ENCODE measurements around the gene TRMT2B.

DNA sequence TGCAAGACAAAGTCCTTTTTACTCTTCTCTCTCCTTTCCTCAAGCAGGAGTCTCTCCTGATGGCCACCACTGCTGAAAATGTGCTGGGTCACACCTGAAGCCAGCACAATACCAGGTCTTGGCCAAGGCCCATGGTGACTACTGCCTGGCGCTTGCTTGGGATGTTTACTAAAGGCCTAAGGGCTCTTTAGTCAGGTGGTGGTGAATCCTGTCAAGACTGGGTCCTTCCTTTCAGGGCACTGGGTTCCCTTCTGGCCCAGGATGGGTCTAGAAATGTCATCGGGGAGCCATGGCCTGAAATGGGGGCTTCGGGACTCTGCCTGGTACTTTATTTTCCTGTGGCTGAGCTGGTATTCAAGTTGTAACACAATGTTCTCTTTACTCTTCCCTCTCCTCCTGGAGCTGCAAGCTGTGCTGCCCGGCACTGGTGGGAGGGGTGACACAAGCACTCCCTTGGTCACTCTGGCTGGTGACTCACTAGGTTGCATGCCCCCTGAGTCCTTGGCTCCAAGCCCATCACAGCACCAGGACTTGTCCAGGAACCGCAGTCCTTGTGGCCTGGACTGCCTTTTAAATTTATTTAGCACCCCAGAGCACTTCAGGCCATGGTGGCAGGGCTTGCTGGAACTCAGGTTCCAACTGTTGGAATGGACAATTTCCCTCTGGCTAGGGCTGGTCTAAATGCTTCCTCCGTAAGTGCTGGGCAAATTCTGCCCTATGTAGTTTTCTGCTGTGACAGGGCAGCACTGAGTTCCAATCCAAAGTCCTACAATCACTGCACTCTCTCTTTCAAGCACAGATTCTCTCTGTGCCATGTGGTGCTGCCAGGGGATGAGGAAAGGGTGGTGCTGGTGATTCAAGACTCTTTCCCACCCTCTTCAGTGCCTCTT lies 71.1 kb downstream of the TRMT2B start:
- TF ChIP-seq, protein P1, sequence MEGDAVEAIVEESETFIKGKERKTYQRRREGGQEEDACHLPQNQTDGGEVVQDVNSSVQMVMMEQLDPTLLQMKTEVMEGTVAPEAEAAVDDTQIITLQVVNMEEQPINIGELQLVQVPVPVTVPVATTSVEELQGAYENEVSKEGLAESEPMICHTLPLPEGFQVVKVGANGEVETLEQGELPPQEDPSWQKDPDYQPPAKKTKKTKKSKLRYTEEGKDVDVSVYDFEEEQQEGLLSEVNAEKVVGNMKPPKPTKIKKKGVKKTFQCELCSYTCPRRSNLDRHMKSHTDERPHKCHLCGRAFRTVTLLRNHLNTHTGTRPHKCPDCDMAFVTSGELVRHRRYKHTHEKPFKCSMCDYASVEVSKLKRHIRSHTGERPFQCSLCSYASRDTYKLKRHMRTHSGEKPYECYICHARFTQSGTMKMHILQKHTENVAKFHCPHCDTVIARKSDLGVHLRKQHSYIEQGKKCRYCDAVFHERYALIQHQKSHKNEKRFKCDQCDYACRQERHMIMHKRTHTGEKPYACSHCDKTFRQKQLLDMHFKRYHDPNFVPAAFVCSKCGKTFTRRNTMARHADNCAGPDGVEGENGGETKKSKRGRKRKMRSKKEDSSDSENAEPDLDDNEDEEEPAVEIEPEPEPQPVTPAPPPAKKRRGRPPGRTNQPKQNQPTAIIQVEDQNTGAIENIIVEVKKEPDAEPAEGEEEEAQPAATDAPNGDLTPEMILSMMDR (IDR thresholded peaks at IDR 0.05): no peak
- TF ChIP-seq POLR2AphosphoS5 (IDR thresholded peaks at IDR 0.05; ENCODE audit: low read depth, low read length) (no peak), SIN3A (IDR thresholded peaks at IDR 0.05; ENCODE audit: borderline replicate concordance, insufficient read depth, low read depth, low read length) (no peak), TCF7L2 (IDR thresholded peaks at IDR 0.05; ENCODE audit: low read depth, low read length) (no peak)
- TF ChIP-seq, protein P2, sequence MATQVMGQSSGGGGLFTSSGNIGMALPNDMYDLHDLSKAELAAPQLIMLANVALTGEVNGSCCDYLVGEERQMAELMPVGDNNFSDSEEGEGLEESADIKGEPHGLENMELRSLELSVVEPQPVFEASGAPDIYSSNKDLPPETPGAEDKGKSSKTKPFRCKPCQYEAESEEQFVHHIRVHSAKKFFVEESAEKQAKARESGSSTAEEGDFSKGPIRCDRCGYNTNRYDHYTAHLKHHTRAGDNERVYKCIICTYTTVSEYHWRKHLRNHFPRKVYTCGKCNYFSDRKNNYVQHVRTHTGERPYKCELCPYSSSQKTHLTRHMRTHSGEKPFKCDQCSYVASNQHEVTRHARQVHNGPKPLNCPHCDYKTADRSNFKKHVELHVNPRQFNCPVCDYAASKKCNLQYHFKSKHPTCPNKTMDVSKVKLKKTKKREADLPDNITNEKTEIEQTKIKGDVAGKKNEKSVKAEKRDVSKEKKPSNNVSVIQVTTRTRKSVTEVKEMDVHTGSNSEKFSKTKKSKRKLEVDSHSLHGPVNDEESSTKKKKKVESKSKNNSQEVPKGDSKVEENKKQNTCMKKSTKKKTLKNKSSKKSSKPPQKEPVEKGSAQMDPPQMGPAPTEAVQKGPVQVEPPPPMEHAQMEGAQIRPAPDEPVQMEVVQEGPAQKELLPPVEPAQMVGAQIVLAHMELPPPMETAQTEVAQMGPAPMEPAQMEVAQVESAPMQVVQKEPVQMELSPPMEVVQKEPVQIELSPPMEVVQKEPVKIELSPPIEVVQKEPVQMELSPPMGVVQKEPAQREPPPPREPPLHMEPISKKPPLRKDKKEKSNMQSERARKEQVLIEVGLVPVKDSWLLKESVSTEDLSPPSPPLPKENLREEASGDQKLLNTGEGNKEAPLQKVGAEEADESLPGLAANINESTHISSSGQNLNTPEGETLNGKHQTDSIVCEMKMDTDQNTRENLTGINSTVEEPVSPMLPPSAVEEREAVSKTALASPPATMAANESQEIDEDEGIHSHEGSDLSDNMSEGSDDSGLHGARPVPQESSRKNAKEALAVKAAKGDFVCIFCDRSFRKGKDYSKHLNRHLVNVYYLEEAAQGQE (IDR thresholded peaks at IDR 0.05; ENCODE audit: insufficient read depth in 1 of 2, low read depth in 2 of 2, low read length in 1 of 2): no peak

All from Panc1 (cell line).